ENCODE measurements around the gene GRID2. TPM values are rescaled to one million over a fixed set of nuclear protein-coding genes. Genes with fewer than 3 reads are reported as not detected.

GRID2 gene
- total and polyA plus RNA-seq, 4 donors, result under 0.01 to 0.02 TPM; not detected in 2

DNA sequence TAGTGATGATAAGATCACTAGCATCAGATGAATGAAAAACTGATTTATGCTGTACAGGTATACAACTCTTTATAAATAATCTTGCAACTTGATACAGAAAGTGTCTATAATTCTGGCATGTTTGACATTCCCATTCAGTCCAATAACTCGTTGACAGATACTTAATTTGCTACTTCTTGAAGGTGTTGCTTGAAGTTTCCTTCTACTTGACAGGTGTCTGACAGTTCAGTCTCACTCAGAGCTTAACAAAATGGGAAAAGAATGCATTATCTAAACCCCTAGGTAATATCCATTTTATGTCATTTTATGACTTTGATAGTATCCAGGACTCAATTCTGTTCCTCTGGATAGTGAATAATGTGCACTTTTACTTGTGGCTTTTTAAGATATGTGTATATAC is 508.9 kb downstream of the GRID2 start:
- no peaks in the 10 kb centered on the region for H3K9me3 ChIP-seq (ENCODE audit: control insufficient read depth in 4 of 4, low read length in 3 of 4)
- DNase-seq (ENCODE audit: low spot score), result no peak
- TF ChIP-seq FOXA2 (IDR thresholded peaks at IDR 0.05) (no peak), SP1 (IDR thresholded peaks at IDR 0.05) (no peak), JUND (IDR thresholded peaks at IDR 0.05) (no peak), REST (IDR thresholded peaks at IDR 0.05) (no peak), GABPA (IDR thresholded peaks at IDR 0.05 in 1 of 2, conservative IDR thresholded peaks at IDR 0.05 in 1 of 2) (no peak), RAD21 (IDR thresholded peaks at IDR 0.05) (no peak), EGR1 (IDR thresholded peaks at IDR 0.05; ENCODE audit: low read depth in 2 of 2) (no peak), RXRA (IDR thresholded peaks at IDR 0.05) (no peak), HNF4A (conservative IDR thresholded peaks at IDR 0.05) (no peak), YY1 (IDR thresholded peaks at IDR 0.05) (no peak), TAF1 (conservative IDR thresholded peaks at IDR 0.05) (no peak), HNF4G (IDR thresholded peaks at IDR 0.05) (no peak), NR2F2 (IDR thresholded peaks at IDR 0.05) (no peak)
- TF ChIP-seq, protein P1, sequence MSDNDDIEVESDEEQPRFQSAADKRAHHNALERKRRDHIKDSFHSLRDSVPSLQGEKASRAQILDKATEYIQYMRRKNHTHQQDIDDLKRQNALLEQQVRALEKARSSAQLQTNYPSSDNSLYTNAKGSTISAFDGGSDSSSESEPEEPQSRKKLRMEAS (IDR thresholded peaks at IDR 0.05), result no peak
- TF ChIP-seq, protein P2, sequence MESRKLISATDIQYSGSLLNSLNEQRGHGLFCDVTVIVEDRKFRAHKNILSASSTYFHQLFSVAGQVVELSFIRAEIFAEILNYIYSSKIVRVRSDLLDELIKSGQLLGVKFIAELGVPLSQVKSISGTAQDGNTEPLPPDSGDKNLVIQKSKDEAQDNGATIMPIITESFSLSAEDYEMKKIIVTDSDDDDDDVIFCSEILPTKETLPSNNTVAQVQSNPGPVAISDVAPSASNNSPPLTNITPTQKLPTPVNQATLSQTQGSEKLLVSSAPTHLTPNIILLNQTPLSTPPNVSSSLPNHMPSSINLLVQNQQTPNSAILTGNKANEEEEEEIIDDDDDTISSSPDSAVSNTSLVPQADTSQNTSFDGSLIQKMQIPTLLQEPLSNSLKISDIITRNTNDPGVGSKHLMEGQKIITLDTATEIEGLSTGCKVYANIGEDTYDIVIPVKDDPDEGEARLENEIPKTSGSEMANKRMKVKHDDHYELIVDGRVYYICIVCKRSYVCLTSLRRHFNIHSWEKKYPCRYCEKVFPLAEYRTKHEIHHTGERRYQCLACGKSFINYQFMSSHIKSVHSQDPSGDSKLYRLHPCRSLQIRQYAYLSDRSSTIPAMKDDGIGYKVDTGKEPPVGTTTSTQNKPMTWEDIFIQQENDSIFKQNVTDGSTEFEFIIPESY (IDR thresholded peaks at IDR 0.05), result no peak
- no peak overlapping the region for H3K9ac ChIP-seq (ENCODE audit: low read depth in 1 of 2, low read length in 2 of 2)
- no peaks in the 10 kb centered on the region for H3K4me1 ChIP-seq (ENCODE audit: control insufficient read depth in 4 of 4, insufficient read depth in 4 of 4, low read length in 3 of 4)
- WGBS, result 51% methylated on average over 1 of the region's 1 CpG
- H3K4me3 ChIP-seq (ENCODE audit: low read depth in 1 of 3, low read length in 3 of 3), result no peak overlapping the region
- H3K27ac ChIP-seq (ENCODE audit: low read depth in 1 of 2, low read length in 2 of 2), result no peak overlapping the region
- H3K27me3 ChIP-seq (ENCODE audit: control insufficient read depth in 4 of 4, insufficient read depth in 4 of 4, low read length in 3 of 4), result no peaks in the 10 kb centered on the region
- no peaks in the 10 kb centered on the region for H3K36me3 ChIP-seq (ENCODE audit: control insufficient read depth in 4 of 4, insufficient read depth in 3 of 4, low read depth in 1 of 4, low read length in 3 of 4)

- WGBS, result 94% methylated on average over 1 of the region's 1 CpG
- TF ChIP-seq, protein P2 (IDR thresholded peaks at IDR 0.05), result no peak
- TF ChIP-seq HNF4A (conservative IDR thresholded peaks at IDR 0.05) (no peak), SP1 (IDR thresholded peaks at IDR 0.05) (no peak), CTCF (IDR thresholded peaks at IDR 0.05; ENCODE audit: low read depth, low read length, missing input control) (no peak), RAD21 (IDR thresholded peaks at IDR 0.05) (no peak), EGR1 (IDR thresholded peaks at IDR 0.05; ENCODE audit: low read depth in 2 of 2) (no peak), FOXA2 (IDR thresholded peaks at IDR 0.05) (no peak), GABPA (IDR thresholded peaks at IDR 0.05 in 1 of 2, conservative IDR thresholded peaks at IDR 0.05 in 1 of 2) (no peak), NR2F2 (IDR thresholded peaks at IDR 0.05) (no peak), JUND (IDR thresholded peaks at IDR 0.05) (no peak), TAF1 (conservative IDR thresholded peaks at IDR 0.05) (no peak), YY1 (IDR thresholded peaks at IDR 0.05) (no peak), ATF3 (IDR thresholded peaks at IDR 0.05) (no peak), RXRA (IDR thresholded peaks at IDR 0.05) (no peak), FOXA1 (IDR thresholded peaks at IDR 0.05) (no peak)
- TF ChIP-seq, protein P1 (IDR thresholded peaks at IDR 0.05), result no peak
Observed at GRCh38 chr4:92814677-92815076, 510.9 kb downstream of the GRID2 start.

More at GRCh38 chr4:92814677-92815076, 510.9 kb downstream of the GRID2 start:
- no peaks in the 10 kb centered on the region for H3K9me3 ChIP-seq (ENCODE audit: control insufficient read depth in 4 of 4, low read length in 3 of 4)
- no peak overlapping the region for H3K9ac ChIP-seq (ENCODE audit: low read depth in 1 of 2, low read length in 2 of 2)
- H3K36me3 ChIP-seq (ENCODE audit: control insufficient read depth in 4 of 4, insufficient read depth in 3 of 4, low read depth in 1 of 4, low read length in 3 of 4), result no peaks in the 10 kb centered on the region
- no peak overlapping the region for H3K4me3 ChIP-seq (ENCODE audit: low read depth in 1 of 3, low read length in 3 of 3)
- no peak for DNase-seq (ENCODE audit: low spot score)
- H3K4me1 ChIP-seq (ENCODE audit: control insufficient read depth in 4 of 4, insufficient read depth in 4 of 4, low read length in 3 of 4), result no peaks in the 10 kb centered on the region
- H3K27me3 ChIP-seq (ENCODE audit: control insufficient read depth in 4 of 4, insufficient read depth in 4 of 4, low read length in 3 of 4), result no peaks in the 10 kb centered on the region
- H3K27ac ChIP-seq (ENCODE audit: low read depth in 1 of 2, low read length in 2 of 2), result no peak overlapping the region

All from liver (tissue), 9 donors.